Body of pancreas (tissue), 4 donors: Measurements from ENCODE around the gene PRSS56.
"Not testable (repeated sequence)": the region's sequence is repeated elsewhere in the genome, so short reads cannot be mapped to it uniquely, and the experiment has no call there.

Experiments
- POLR2A ChIP-seq, 3 donors: fragments of 450-650 bp; IDR thresholded peaks; one replicate each; pipeline ENCODE4 v1.6.1; 2016; ENCODE audit warnings: antibody characterized with exemption in 3 of 3, mild to moderate bottlenecking in 2 of 3
- TF ChIP-seq, protein P1 (sequence below), 7 experiments: fragments of 450-650 bp in 4 of 7; fragments of 200-600 bp in 3 of 7; sonication (generic) in 3 of 7; IDR thresholded peaks; one replicate each; pipeline ENCODE4 v1.5.1; 2016 to 2019; ENCODE audit warnings: antibody characterized with exemption in 7 of 7

DNA sequence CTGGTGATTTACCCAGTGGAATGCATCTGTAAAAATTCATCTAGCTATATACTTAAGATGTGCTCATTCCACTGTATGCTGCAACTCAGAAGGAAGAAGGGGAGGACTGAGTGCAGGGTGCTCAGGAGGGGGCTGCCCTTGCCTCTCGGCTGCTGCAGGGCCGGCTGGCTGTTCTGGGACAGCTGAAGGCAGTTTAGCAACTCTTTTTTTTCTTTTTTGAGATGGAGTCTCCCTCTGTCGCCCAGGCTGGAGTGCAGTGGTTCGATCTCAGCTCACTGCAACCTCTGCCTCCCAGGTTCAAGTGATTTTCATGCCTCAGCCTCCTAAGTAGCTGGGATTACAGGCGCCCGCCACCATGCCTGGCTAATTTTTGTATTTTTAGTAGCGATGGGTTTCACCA is 12.6 kb downstream of the PRSS56 start:
- TF ChIP-seq POLR2A (IDR thresholded peaks at IDR 0.05) = not testable (repeated sequence)
- TF ChIP-seq, protein P1, sequence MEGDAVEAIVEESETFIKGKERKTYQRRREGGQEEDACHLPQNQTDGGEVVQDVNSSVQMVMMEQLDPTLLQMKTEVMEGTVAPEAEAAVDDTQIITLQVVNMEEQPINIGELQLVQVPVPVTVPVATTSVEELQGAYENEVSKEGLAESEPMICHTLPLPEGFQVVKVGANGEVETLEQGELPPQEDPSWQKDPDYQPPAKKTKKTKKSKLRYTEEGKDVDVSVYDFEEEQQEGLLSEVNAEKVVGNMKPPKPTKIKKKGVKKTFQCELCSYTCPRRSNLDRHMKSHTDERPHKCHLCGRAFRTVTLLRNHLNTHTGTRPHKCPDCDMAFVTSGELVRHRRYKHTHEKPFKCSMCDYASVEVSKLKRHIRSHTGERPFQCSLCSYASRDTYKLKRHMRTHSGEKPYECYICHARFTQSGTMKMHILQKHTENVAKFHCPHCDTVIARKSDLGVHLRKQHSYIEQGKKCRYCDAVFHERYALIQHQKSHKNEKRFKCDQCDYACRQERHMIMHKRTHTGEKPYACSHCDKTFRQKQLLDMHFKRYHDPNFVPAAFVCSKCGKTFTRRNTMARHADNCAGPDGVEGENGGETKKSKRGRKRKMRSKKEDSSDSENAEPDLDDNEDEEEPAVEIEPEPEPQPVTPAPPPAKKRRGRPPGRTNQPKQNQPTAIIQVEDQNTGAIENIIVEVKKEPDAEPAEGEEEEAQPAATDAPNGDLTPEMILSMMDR (IDR thresholded peaks at IDR 0.05) = not testable (repeated sequence)
